ENCODE results near the gene ETS1.

DNA sequence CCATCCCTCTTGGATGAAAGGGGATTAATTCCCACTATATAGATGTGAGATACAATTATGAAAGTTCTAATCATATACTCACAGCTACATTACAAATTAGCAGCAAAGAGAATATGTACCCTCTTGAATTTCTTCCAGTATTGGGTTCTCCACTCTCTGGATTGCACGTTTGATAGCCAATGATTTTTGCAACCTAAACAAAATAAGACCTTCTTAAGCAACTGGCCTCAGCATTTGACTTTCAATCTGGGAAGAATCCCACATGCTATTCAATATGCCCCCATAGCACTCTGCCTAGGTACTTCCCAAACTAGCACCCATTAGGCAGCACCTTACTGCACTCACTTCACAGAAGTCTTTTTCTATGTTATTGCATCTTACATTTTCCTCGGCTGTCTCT, 55.8 kb downstream of the ETS1 start:
- TF ChIP-seq EZH2 (IDR thresholded peaks at IDR 0.05; ENCODE audit: borderline replicate concordance, low read length) (no peak), CTCF (conservative IDR thresholded peaks at IDR 0.05 in 1 of 2, IDR thresholded peaks at IDR 0.05 in 1 of 2; ENCODE audit: extremely low read depth in 1 of 2, insufficient read depth in 1 of 2, low read depth in 1 of 2, low read length in 2 of 2) (no peak)

Data from mammary epithelial cell (primary cell).